ENCODE data around the gene PRKCA.
A peak's percentile ranks its signal among the peaks of the same experiment; 100 is the strongest.

Gene PRKCA

DNA sequence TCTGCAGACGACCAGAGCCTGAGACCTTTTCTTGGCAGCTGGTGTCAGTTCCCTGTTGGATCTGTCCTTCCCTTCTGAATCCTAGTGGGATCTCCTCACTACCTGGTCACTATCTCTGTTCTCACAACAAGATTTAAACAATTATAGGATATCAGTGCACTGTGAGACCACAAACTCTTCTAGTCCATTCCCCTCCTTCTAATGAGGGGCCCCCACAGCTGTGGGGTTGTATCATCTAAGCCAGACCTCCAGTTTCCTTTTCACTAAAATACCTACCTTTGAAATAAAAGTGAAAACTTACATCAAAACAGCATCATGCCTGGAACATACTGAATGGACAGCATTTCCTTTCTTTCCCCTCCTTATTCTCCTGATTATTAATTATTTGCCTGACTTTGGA lies 233.2 kb downstream of the PRKCA start:
- TF ChIP-seq SIN3A (IDR thresholded peaks at IDR 0.05; ENCODE audit: borderline replicate concordance, insufficient read depth, low read length) (no peak), FOXP2 (optimal IDR thresholded peaks at IDR 0.05; ENCODE audit: borderline replicate concordance, extremely low read depth, extremely low read length, insufficient read depth) (no peak), TAF1 (IDR thresholded peaks at IDR 0.05; ENCODE audit: borderline replicate concordance, insufficient read depth, low read length) (no peak), POLR2AphosphoS5 (IDR thresholded peaks at IDR 0.05; ENCODE audit: low read depth, low read length) (no peak)
- TF ChIP-seq, protein P1, sequence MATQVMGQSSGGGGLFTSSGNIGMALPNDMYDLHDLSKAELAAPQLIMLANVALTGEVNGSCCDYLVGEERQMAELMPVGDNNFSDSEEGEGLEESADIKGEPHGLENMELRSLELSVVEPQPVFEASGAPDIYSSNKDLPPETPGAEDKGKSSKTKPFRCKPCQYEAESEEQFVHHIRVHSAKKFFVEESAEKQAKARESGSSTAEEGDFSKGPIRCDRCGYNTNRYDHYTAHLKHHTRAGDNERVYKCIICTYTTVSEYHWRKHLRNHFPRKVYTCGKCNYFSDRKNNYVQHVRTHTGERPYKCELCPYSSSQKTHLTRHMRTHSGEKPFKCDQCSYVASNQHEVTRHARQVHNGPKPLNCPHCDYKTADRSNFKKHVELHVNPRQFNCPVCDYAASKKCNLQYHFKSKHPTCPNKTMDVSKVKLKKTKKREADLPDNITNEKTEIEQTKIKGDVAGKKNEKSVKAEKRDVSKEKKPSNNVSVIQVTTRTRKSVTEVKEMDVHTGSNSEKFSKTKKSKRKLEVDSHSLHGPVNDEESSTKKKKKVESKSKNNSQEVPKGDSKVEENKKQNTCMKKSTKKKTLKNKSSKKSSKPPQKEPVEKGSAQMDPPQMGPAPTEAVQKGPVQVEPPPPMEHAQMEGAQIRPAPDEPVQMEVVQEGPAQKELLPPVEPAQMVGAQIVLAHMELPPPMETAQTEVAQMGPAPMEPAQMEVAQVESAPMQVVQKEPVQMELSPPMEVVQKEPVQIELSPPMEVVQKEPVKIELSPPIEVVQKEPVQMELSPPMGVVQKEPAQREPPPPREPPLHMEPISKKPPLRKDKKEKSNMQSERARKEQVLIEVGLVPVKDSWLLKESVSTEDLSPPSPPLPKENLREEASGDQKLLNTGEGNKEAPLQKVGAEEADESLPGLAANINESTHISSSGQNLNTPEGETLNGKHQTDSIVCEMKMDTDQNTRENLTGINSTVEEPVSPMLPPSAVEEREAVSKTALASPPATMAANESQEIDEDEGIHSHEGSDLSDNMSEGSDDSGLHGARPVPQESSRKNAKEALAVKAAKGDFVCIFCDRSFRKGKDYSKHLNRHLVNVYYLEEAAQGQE (IDR thresholded peaks at IDR 0.05; ENCODE audit: insufficient read depth in 1 of 2, low read depth in 2 of 2, low read length in 2 of 2): no peak

DNA sequence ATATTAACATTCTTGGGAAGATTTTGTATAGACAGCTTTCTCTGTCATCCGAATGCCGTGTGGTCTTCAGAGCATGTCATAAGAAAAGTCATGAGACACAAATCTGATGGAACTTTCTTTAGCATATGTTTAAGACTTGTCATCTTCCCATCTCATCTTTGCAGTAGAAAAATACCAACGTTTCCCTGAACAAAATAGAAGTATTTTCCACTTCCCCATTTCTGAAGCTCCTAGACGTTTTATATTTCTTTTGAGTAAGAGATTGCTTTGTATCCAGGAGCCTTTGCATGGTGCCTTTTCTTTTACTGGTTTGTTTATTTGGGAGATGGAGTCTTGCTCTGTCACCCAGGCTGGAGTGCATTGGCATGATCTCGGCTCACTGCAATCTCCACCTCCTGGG lies 235.1 kb downstream of the PRKCA start:
- no peak for TF ChIP-seq POLR2AphosphoS5 (IDR thresholded peaks at IDR 0.05; ENCODE audit: low read depth, low read length)
- TF ChIP-seq TAF1 (IDR thresholded peaks at IDR 0.05; ENCODE audit: borderline replicate concordance, insufficient read depth, low read length): no peak
- no peak for TF ChIP-seq SIN3A (IDR thresholded peaks at IDR 0.05; ENCODE audit: borderline replicate concordance, insufficient read depth, low read length)
- no peak for TF ChIP-seq FOXP2 (optimal IDR thresholded peaks at IDR 0.05; ENCODE audit: borderline replicate concordance, extremely low read depth, extremely low read length, insufficient read depth)
- TF ChIP-seq, protein P1 (IDR thresholded peaks at IDR 0.05; ENCODE audit: insufficient read depth in 1 of 2, low read depth in 2 of 2, low read length in 2 of 2): no peak

DNA sequence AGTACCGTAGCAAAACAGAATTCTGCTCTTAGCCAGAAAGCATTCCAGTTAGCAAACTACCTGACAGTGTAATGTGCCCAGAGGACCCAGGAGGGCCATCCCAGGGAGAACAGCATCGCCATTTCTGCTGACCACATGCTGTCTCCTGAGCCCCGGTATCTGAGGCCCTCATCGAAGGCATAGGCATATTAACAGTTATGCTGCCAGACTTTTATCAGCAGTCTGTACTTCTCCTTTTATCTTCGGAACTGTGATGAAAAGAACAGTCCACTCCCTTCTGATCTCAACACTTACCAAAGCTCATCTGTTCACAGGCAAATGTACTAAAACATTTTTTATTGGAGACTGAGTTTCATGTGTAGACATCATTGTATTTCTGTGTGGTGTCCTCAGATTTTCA lies 236.4 kb downstream of the PRKCA start:
- TF ChIP-seq, protein P1 (IDR thresholded peaks at IDR 0.05; ENCODE audit: insufficient read depth in 1 of 2, low read depth in 2 of 2, low read length in 2 of 2): no peak
- TF ChIP-seq POLR2AphosphoS5 (IDR thresholded peaks at IDR 0.05; ENCODE audit: low read depth, low read length) (no peak), SIN3A (IDR thresholded peaks at IDR 0.05; ENCODE audit: borderline replicate concordance, insufficient read depth, low read length) (no peak)

DNA sequence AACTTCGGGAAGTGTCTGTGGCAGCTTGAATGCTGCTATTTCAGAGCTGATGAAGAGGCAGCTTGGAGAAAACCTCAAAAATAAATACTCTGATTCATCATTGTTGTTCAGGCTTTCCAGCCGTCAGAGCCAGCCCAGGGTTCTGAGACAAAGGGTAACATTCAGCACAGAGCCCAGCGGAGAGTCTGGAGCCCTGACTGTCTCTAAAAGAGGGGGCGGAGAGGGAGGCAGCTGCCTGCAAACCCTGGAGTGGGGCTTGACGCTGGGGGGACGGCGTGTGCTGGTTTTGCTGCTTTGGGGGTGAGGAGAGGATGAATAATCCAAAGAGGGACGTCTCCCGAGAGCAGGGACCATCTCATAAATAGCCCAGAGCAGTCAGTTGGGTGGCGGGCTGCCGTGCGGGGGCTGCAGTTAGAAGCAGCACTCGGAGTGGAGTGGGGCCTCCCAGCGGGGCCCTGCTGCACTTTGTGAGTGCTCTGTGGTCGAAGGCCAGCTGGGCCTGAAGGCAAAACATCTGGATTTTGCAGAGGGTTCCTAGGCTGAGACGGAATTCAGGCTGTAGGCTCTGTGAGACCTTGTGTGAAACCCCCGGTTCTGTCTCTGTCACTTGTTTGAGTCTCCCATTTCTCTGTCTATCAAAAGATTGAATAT lies 237.8 kb downstream of the PRKCA start:
- TF ChIP-seq, protein P1 (IDR thresholded peaks at IDR 0.05; ENCODE audit: insufficient read depth in 1 of 2, low read depth in 2 of 2, low read length in 2 of 2): no peak
- TF ChIP-seq TAF1 (IDR thresholded peaks at IDR 0.05; ENCODE audit: borderline replicate concordance, insufficient read depth, low read length) (no peak), POLR2AphosphoS5 (IDR thresholded peaks at IDR 0.05; ENCODE audit: low read depth, low read length) (no peak), FOXP2 (optimal IDR thresholded peaks at IDR 0.05; ENCODE audit: borderline replicate concordance, extremely low read depth, extremely low read length, insufficient read depth) (peak; percentile 13)
